ENCODE data around the gene AGR3. TPM values are rescaled to one million over a fixed set of nuclear protein-coding genes. Genes with fewer than 3 reads are reported as not detected.

AGR3 gene
- total RNA-seq, 2 experiments from 2014 or later: not detected

DNA sequence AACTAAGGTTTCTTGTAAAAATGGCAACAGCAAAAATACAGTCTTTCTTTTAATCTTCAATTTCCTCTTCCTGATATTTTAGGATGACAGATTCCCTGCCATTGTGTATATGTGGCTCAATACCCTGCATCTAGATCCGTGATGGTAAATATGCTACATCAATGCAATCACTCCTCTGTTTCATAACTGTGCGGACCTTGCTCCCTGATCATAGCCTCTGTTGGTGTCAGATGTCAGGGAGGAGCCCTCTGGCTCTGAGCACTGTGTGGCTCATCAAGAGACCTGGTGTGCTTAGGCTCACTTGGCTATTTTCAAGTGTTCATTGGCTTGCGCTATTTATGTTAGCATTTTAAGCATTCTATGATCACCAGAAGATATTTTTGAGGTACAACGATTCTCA is 33.0 kb upstream of the AGR3 start:
- no peaks in the 10 kb centered on the region for H3K36me3 Mint-ChIP-seq
- peaks cover 19% of the 10 kb centered on the region for H3K27me3 Mint-ChIP-seq
- H3K4me1 Mint-ChIP-seq: peaks cover 15% of the 10 kb centered on the region
- no peaks in the 10 kb centered on the region for H3K9me3 Mint-ChIP-seq
- no peak for ATAC-seq (ENCODE audit: low read depth)
- POLR2A ChIA-PET: no interaction called here
- no peak overlapping the region for H3K27ac Mint-ChIP-seq
- DNase-seq: no peak
- H3K4me3 Mint-ChIP-seq: no peak overlapping the region

DNA sequence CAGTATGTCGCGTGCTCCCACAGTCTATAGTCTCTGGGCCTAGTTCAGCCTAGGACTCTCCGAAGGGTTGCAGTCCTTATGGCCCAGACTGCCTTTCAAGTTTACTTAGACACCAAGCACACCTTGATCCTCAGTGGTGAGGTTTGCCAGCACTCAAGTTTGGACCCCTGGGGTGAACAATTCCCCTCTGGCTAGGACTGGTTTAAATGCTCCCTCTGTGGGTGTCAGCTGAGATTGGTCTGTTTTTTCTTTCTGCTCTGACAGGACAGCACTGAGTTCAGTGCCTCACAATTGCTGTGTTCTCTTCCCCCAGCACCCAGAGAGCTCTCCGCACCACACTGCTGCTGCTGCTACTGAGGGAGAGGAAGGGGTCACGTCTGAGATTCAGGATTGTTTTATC is 31.9 kb upstream of the AGR3 start:
- H3K4me1 Mint-ChIP-seq: peaks cover 15% of the 10 kb centered on the region
- POLR2A ChIA-PET: interaction anchor here (0.6 kb wide), 1 partner anchor 1024 kb away, joined by 3 read pairs; no protein-coding TSS in a partner anchor
- no peak for ATAC-seq (ENCODE audit: low read depth)

DNA sequence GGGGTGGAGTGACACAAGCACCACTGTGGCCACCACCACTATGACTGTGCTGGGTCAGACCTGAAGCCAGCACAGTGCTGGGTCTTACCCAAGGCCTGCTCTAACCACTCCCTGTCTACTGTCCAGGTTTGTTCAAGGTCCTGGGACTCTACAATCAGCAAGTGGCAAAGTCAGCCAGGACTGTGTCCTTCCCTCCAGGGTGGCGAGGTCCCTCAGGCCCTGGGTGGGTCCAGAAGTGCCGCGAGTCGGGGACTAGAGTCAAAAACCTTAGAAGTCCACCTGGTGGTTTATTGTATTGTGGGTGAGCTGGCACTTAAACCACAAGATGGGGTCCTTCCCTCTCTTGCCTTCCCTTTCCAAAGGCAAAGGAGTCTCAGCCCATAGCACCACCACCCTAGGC is 30.8 kb upstream of the AGR3 start:
- H3K27me3 Mint-ChIP-seq: peaks cover 27% of the 10 kb centered on the region
- ATAC-seq (ENCODE audit: low read depth) (no peak), DNase-seq (no peak)
- POLR2A ChIA-PET: no interaction called here
- H3K9me3 Mint-ChIP-seq: no peaks in the 10 kb centered on the region
- peaks cover 14% of the 10 kb centered on the region for H3K4me1 Mint-ChIP-seq
- no peak overlapping the region for H3K4me3 Mint-ChIP-seq
- H3K27ac Mint-ChIP-seq: no peak overlapping the region
- H3K36me3 Mint-ChIP-seq: no peaks in the 10 kb centered on the region

More for the DNA sequence above, 31.9 kb upstream of the AGR3 start:
- H3K36me3 Mint-ChIP-seq: no peaks in the 10 kb centered on the region
- no peak for DNase-seq
- H3K9me3 Mint-ChIP-seq: no peaks in the 10 kb centered on the region
- H3K27ac Mint-ChIP-seq: no peak overlapping the region
- H3K4me3 Mint-ChIP-seq: no peak overlapping the region
- H3K27me3 Mint-ChIP-seq: peaks cover 22% of the 10 kb centered on the region

DNA sequence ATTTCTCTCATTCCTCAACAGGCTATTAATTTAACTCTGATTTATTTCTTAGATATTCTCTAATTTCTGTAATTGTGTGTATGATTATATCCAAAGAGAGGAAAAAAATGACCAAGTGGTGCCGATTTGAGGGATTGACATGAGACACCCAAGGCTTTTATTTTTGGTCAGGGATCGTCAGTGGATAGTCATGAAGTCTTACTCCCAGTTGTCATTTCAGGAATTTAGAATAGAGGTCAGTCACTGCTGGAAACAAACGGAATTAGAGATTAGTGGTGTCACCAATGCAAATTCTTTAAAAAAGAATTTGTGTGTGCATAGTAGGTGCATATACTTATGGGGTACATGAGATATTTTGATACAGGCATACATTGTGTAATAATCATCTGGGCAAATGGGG is 26.8 kb upstream of the AGR3 start:
- no peak overlapping the region for H3K4me3 Mint-ChIP-seq
- no peak for DNase-seq
- no peaks in the 10 kb centered on the region for H3K9me3 Mint-ChIP-seq
- no peaks in the 10 kb centered on the region for H3K36me3 Mint-ChIP-seq
- peaks cover 35% of the 10 kb centered on the region for H3K27me3 Mint-ChIP-seq
- no peaks in the 10 kb centered on the region for H3K4me1 Mint-ChIP-seq
- H3K27ac Mint-ChIP-seq: no peak overlapping the region
- no peak for ATAC-seq (ENCODE audit: low read depth)
- POLR2A ChIA-PET: no interaction called here

DNA sequence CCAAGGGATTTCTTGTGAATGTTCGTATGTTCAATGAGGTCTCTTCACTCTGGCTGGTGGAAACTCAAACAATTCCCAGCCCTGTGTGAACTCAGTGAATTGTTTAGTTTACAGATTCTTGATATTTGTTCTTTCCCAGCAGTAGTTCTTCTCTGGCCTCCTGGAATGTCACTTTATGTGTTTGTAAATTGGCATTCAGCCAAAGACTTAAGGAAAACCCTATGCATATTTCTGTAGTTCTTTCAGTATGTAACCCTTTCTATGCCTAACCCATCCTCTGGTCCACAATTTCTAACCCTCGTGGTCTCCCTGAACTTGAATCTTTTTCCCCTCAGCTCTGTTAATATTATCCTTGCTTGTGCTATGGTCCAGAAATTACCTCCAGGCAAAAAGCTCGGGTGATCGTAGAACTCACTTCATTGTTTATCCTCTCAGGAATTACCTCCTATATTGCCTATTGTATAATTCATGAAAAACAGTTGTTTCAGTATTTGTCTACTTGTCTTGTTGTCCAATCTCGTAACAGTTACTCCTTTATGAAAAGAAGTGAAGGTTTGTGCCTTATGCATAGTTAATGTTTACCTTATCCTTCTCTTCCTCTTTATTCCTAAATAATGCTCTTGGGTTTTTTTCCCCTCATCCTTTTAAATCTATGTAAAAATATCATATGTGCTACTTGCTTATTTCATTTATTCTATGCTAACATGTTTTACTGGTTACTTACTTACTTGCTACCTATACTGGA is 23.7 kb upstream of the AGR3 start:
- H3K27me3 Mint-ChIP-seq: peaks cover 28% of the 10 kb centered on the region
- no peak for ATAC-seq (ENCODE audit: low read depth)
- H3K4me1 Mint-ChIP-seq: no peaks in the 10 kb centered on the region
- no peak for DNase-seq
- no peaks in the 10 kb centered on the region for H3K9me3 Mint-ChIP-seq
- H3K27ac Mint-ChIP-seq: no peak overlapping the region
- no peak overlapping the region for H3K4me3 Mint-ChIP-seq
- no peaks in the 10 kb centered on the region for H3K36me3 Mint-ChIP-seq
- POLR2A ChIA-PET: no interaction called here

DNA sequence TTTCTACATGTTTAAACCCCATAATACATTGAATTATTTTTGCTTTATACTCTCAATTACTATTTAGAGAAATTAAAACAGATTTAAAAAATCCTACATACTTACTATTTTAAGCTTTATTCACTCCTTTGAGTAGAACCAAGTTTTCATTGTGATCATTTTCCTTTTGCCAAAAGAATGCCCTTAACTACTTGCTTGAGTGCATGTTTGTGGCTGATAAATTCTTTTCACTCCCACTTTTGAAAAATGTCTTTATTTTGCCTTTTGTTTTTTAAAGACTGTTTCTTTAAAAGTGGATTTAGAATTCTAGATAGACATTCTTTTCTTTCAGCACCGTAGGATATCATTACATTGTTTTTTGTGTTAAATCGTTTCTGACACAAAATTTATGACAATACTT is 22.3 kb upstream of the AGR3 start:
- ATAC-seq (ENCODE audit: low read depth) (no peak), DNase-seq (no peak)
- Mint-ChIP-seq H3K36me3 (no peaks in the 10 kb centered on the region), H3K27me3 (peaks cover 18% of the 10 kb centered on the region), H3K27ac (no peak overlapping the region), H3K4me3 (no peak overlapping the region), H3K4me1 (no peaks in the 10 kb centered on the region), H3K9me3 (no peaks in the 10 kb centered on the region)
- POLR2A ChIA-PET: no interaction called here

DNA sequence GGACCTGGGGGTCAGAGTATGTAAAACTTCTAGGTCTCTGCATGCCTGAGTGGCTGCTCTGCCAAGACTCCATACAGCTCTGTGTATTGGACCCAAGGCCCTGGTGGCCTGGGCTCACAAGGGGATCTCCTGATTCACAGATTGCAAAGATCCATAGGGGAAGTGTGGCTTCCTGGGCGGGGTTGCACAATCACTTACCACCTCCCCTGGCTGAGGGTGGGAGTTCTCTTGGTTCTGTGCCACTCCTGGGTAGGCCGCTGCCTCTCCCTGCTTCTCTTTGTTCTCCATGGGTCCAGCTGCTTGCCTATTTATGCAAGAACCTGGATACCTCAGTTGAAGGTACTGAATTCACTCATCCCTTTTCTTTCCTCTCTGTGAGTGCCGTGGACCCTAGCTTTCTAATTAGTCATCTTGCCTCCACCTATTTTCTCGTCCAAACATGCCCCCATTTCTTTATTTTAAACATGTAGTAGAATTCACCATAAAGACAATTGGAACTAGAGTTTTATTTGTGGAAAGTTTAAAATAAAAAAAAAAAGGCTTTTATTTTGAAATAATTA is 18.5 kb upstream of the AGR3 start:
- Mint-ChIP-seq H3K4me3 (no peak overlapping the region), H3K27ac (no peak overlapping the region), H3K27me3 (peaks cover 5% of the 10 kb centered on the region), H3K9me3 (no peaks in the 10 kb centered on the region), H3K36me3 (no peaks in the 10 kb centered on the region), H3K4me1 (no peaks in the 10 kb centered on the region)
- POLR2A ChIA-PET: no interaction called here
- DNase-seq: no peak
- no peak for ATAC-seq (ENCODE audit: low read depth)

DNA sequence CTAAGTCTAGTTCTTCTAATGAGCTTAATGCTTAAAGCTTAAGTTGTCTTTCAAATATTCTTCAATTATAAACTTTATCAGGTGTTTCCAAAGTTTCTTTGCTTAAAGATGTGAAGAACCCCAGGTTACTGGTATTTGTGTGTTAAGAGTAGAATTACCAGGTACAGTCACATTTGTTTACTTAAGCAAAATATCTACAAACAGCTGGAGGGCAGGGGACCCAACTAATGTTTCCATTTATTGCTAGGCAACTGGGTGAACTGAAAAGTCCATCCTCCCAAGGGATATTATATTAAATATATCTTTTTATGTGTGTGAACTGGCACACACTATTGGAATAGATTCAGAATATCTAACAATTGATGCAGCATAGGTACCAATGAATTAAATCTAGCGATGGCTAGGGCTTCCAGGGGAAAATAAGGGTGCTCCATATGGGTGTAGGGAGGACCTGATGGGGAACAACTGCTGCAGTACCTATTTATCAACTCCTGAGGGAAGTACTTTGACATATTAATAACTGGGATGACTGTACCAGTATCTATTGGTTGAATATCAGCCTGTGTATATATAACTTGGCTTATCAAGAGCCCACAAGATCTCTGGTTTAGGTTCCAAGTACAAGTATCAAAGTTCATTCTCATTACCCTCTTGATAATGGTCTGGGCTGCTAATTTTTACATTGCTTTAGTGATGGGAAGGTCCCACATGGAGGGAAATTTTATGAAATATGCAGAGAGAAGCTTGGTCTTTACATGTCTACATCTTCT is 10.3 kb upstream of the AGR3 start:
- H3K27ac Mint-ChIP-seq: no peak overlapping the region
- POLR2A ChIA-PET: no interaction called here
- no peak overlapping the region for H3K4me3 Mint-ChIP-seq
- H3K9me3 Mint-ChIP-seq: no peaks in the 10 kb centered on the region
- ATAC-seq (ENCODE audit: low read depth): no peak
- H3K27me3 Mint-ChIP-seq: peaks cover 3% of the 10 kb centered on the region
- H3K36me3 Mint-ChIP-seq: no peaks in the 10 kb centered on the region
- no peak for DNase-seq
- peaks cover 10% of the 10 kb centered on the region for H3K4me1 Mint-ChIP-seq

DNA sequence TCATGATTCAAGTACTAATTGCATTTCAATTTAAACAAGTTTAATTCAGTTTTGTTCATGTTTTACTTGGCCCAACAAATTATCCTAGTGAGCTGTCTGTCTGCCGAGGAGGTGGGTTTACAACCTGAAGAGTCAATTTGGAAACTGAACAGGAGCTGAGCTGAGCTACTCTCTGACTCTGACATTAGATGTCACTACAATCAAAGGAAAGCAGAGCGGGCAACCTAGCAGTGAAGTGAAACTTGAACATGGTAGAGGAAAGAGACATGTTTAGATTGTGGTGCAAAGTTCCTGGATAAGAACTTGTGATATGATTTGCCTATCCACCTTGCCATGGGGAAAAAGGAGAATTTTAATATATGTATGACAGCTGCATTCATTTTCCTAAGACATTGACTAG is 9.6 kb upstream of the AGR3 start:
- H3K27me3 Mint-ChIP-seq: peaks cover 3% of the 10 kb centered on the region
- no peak for ATAC-seq (ENCODE audit: low read depth)
- H3K4me1 Mint-ChIP-seq: peaks cover 10% of the 10 kb centered on the region
- DNase-seq: no peak
- no peaks in the 10 kb centered on the region for H3K9me3 Mint-ChIP-seq
- no peak overlapping the region for H3K27ac Mint-ChIP-seq
- POLR2A ChIA-PET: no interaction called here
- no peaks in the 10 kb centered on the region for H3K36me3 Mint-ChIP-seq
- H3K4me3 Mint-ChIP-seq: no peak overlapping the region

DNA sequence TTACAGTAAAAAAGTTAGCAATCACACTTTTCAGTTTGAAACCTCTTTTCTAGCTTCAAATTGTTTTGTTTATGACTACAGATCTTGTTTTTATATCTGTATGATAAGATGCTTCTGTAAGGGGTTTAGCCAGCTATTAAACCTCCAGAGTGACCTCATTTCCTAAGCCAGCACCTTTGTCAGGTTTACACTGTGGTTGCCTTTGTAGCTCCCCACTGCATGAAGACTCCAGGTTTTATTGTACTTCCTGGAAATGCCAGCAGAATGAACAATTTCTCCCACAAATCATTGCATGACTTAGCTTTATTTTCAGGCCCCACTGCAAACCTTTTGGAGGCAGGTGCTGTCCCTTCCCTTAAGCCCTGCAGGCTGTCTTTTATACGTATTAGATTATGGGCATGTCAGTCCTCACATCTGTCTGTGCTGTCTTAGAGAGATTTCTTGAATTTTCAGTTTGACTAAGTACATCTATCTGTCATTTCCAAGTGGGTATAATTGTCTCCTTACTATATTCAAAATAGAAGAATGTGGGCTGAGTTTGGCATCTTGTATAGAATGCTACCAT is 8.2 kb upstream of the AGR3 start:
- no peak for ATAC-seq (ENCODE audit: low read depth)
- Mint-ChIP-seq H3K27ac (no peak overlapping the region), H3K4me3 (no peak overlapping the region), H3K4me1 (peaks cover 10% of the 10 kb centered on the region), H3K36me3 (no peaks in the 10 kb centered on the region), H3K9me3 (no peaks in the 10 kb centered on the region), H3K27me3 (peaks cover 7% of the 10 kb centered on the region)
- POLR2A ChIA-PET: no interaction called here
- no peak for DNase-seq

DNA sequence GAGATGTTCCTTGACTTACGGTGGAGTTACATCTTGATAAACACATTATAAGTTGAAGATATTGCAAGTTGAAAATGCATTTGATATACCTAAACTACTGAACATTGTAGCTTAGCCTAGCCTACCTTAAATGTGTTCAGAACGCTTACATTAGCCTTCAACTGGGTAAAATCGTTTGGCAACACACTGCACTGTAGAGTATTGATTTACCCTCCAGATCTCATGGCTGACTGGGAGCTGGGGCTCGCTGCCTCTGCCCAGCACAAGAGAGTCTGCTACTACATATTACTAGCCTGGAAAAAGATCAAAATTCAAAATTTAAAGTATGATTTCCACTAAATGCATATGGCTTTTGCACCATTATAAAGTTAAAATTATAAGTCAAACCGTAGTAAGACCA is 7.5 kb upstream of the AGR3 start:
- Mint-ChIP-seq H3K4me1 (peaks cover 10% of the 10 kb centered on the region), H3K4me3 (no peak overlapping the region), H3K9me3 (no peaks in the 10 kb centered on the region), H3K27ac (no peak overlapping the region), H3K36me3 (no peaks in the 10 kb centered on the region), H3K27me3 (peaks cover 7% of the 10 kb centered on the region)
- DNase-seq: no peak
- POLR2A ChIA-PET: no interaction called here
- ATAC-seq (ENCODE audit: low read depth): no peak

DNA sequence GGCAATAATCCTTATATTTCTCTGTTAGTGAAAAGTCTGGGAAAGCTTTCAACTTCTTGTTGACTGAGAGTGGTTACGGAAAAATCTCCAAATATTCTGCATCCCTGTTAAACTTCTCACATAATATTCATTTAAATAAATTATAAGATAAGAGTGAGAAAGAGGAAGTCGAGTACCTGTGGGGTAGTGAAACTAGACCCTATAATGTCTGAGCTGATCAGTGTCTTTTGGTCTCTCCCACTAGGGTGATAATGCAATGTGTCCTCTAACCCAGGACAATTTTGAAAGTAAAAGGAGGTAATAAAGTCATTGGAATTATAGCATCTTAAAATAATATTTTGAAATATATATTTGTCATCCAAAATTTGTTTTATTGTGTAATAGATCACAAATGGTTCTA is 2.1 kb upstream of the AGR3 start:
- H3K4me3 Mint-ChIP-seq: no peak overlapping the region
- no peak for DNase-seq
- no peak for ATAC-seq (ENCODE audit: low read depth)
- POLR2A ChIA-PET: no interaction called here
- peaks cover 7% of the 10 kb centered on the region for H3K27me3 Mint-ChIP-seq
- no peaks in the 10 kb centered on the region for H3K4me1 Mint-ChIP-seq
- no peaks in the 10 kb centered on the region for H3K9me3 Mint-ChIP-seq
- no peak overlapping the region for H3K27ac Mint-ChIP-seq
- H3K36me3 Mint-ChIP-seq: no peaks in the 10 kb centered on the region

DNA sequence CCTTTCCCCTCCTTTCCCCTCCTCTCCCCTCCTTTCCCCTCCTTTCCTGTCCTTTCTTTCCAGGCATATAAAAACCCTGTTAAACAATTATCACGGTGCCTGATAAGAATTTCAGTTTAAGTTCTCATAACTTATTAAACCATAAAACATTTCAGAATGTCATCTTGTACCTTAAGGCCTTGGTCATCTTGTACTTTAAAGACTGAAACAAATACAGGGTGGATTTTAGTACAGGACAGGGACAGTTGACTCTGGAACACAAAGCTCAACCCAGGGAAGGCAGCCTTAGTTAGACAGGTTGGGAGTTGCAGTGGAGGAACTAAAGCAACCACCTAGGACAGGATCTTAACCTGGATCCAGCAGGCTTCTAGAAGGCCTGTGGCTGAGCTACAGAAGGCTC is 1.2 kb downstream of the AGR3 start:
- Mint-ChIP-seq H3K9me3 (no peaks in the 10 kb centered on the region), H3K27me3 (peaks cover 8% of the 10 kb centered on the region), H3K4me3 (no peak overlapping the region), H3K36me3 (no peaks in the 10 kb centered on the region), H3K27ac (no peak overlapping the region), H3K4me1 (no peaks in the 10 kb centered on the region)
- ATAC-seq (ENCODE audit: low read depth) (no peak), DNase-seq (no peak)
- POLR2A ChIA-PET: no interaction called here

DNA sequence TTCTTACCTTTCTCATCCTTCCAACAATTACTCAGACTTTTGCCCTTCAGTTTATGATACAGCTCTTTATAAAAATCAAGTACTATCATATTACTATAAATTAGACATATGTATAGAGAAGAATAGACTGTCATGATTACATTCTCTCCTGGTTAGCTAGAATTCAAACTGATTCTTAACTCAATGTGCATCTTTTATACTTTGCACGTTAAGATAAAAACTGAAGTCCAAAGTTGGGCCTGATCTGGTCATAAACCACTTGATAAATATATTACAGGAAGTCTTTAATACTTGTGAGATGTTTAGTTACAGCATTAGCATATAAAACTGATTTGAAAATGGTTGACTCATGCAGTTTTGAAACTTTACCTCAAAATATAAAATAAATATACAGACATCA is 2.6 kb downstream of the AGR3 start:
- ATAC-seq (ENCODE audit: low read depth) (no peak), DNase-seq (no peak)
- no peaks in the 10 kb centered on the region for H3K9me3 Mint-ChIP-seq
- H3K4me3 Mint-ChIP-seq: no peak overlapping the region
- peaks cover 9% of the 10 kb centered on the region for H3K27me3 Mint-ChIP-seq
- no peak overlapping the region for H3K27ac Mint-ChIP-seq
- POLR2A ChIA-PET: no interaction called here
- no peaks in the 10 kb centered on the region for H3K36me3 Mint-ChIP-seq
- H3K4me1 Mint-ChIP-seq: no peaks in the 10 kb centered on the region
